Kidney epithelial cell (primary cell): Measurements from ENCODE around the gene FOXC2. TPM values are rescaled to one million over a fixed set of nuclear protein-coding genes. Genes with fewer than 3 reads are reported as not detected.

Source experiments
- DNase-seq: peaks from one replicate; pipeline ENCODE4 v3.0.0-alpha.2; 2010; ENCODE audit warnings: low read depth
- H3K27me3 ChIP-seq: 2 replicates; pipeline ENCODE4 v1.6.0; 2011; ENCODE audit warnings: low read length; ENCODE audit not compliant: control insufficient read depth, insufficient read depth
- H3K36me3 ChIP-seq: 2 replicates; pipeline ENCODE4 v1.5.1; 2011; ENCODE audit warnings: low read length; ENCODE audit not compliant: control insufficient read depth, insufficient read depth
- H3K4me3 ChIP-seq: 2 replicates; pipeline ENCODE4 v1.5.1; 2011; ENCODE audit warnings: low read depth, mild to moderate bottlenecking, control low read depth, low read length
- CTCF ChIP-seq: IDR thresholded peaks from 2 replicates; pipeline ENCODE4 v1.5.1; 2011; ENCODE audit warnings: mild to moderate bottlenecking, moderate library complexity, low read length, control low read depth, inconsistent platforms; ENCODE audit not compliant: insufficient read depth, poor library complexity, severe bottlenecking
- total RNA-seq: library from RNA; depleted of rRNA; stranded (reverse); fragments of >200 nt; gene quantifications from 2 replicates; pipeline ENCODE4 v1.2.3, GENCODE V29; 2015

The FOXC2 gene
- total RNA-seq, 1 donor from 2014 or later = 12.2 TPM

DNA sequence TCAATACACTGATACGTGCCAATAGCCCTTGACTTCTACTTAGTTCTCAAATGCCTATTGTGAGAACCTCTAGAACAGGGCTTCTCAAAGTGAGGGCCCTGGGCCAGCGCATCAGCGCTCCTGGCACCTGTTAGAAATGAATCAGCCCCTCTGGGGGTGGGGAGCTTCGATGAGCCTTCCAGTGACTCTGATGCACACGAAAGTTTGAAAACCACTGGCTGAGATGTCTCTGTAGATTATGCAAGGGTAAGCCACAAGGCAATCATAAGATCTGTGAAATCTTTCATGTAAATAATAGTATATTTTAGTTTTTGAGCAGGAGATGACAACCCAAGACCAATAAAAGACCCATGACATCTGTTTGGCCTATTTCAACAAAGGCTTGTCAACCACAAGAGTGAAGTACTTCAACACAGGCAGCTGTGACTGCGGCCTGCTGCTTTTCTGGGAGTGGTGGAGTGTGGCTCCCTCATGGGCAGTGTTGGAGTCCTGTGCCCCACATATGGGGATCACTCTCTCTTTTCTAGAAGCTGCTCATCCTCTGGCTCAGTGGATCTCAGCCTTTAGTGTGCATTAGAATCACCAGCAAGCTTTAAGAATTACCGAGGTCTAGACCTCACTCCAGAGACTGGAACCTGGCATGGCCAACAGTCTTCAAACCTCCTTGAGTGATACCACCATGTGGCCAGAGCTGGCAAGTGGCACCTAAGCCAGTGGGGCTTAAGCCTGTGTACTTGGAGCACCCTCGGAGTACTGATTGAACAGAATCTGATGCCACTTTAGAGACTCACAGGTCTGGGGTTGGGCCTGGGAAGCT is 17.3 kb upstream of the FOXC2 start:
- TF ChIP-seq CTCF = no peak
- Histone ChIP-seq H3K4me3 (no peak overlapping the region), H3K36me3 (no peaks in the 10 kb centered on the region), H3K27me3 (no peaks in the 10 kb centered on the region)
- no peak for DNase-seq

DNA sequence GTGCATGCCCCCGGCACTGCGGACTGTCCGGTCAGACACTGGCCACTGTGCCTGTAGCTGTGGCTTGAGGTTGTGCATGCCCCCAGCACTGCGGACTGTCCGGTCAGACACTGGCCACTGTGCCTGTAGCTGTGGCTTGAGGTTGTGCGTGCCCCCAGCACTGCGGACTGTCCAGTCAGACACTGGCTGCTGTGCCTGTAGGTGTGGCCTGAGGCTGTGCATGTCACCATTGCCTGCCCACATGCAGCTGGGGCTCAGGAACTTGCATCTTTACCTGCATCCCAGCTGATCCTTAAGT is 16.8 kb upstream of the FOXC2 start:
- Histone ChIP-seq H3K27me3 (no peaks in the 10 kb centered on the region), H3K36me3 (no peaks in the 10 kb centered on the region), H3K4me3 (no peak overlapping the region)
- DNase-seq = no peak
- TF ChIP-seq CTCF = no peak

- no peak overlapping the region for H3K4me3 ChIP-seq
- TF ChIP-seq CTCF = no peak
- no peak for DNase-seq
- H3K36me3 ChIP-seq = no peaks in the 10 kb centered on the region
- H3K27me3 ChIP-seq = no peaks in the 10 kb centered on the region
Observed at GRCh38 chr16:86550281-86550680, 16.3 kb upstream of the FOXC2 start.

- DNase-seq = no peak
- TF ChIP-seq CTCF = no peak
- H3K27me3 ChIP-seq = no peaks in the 10 kb centered on the region
- no peaks in the 10 kb centered on the region for H3K36me3 ChIP-seq
- H3K4me3 ChIP-seq = no peak overlapping the region
Observed at GRCh38 chr16:86553356-86553755, 13.3 kb upstream of the FOXC2 start.

DNA sequence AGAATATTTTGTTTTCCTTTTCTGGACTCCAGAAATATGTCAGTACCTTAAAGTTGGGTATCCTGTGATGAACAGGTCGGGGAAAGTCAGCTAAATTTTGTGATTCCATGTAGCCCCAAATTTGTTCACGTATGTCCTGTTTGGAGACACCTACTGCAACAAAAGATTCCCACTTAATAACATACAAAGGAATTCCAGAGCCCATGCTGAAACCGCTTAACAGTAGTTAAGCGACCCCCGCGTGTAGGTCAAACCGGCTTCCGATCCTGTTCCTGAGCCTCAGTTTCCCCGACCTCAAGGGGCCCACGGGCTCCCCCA is 12.1 kb upstream of the FOXC2 start:
- H3K27me3 ChIP-seq = no peaks in the 10 kb centered on the region
- no peak for TF ChIP-seq CTCF

More for the DNA sequence above, 12.1 kb upstream of the FOXC2 start:
- H3K4me3 ChIP-seq = peak overlapping the region; percentile 88
- no peaks in the 10 kb centered on the region for H3K36me3 ChIP-seq
- no peak for DNase-seq
